CD4-positive, alpha-beta memory T cell (primary cell): ENCODE data around the gene TEX48. TPM values are rescaled to one million over a fixed set of nuclear protein-coding genes. Genes with fewer than 3 reads are reported as not detected.

Source experiments
- polyA plus RNA-seq, 2 donors: library from polyadenylated mRNA; unstranded; fragments of 300-500 nt; fragmentation: Illumina TruSeq; gene quantifications; one replicate each; pipeline ENCODE4 v1.2.3, GENCODE V29; 2021
- total RNA-seq, 2 experiments: library from RNA; stranded (reverse); gene quantifications; one replicate each; pipeline ENCODE4 v1.2.3, GENCODE V29; 2021

TEX48 gene
- total and polyA plus RNA-seq, 4 experiments from 2014 or later: 0.33 TPM; not detected in 3

Other genes starting within 250 kb of the TEX48 start
- 10 to 100 TPM in 1 of 2 experiments, 1 to 10 TPM in 1; 8.4 to 10.1 TPM for gene WHRN, start 176.7 kb downstream of the TEX48 start, total RNA-seq
- 1 to 10 TPM in 1 of 2 donors, under 1 TPM in 1; 0.24 to 1.5 TPM for gene WHRN, start 176.7 kb downstream of the TEX48 start, polyA plus RNA-seq
- gene ATP6V1G1, start 94.4 kb downstream of the TEX48 start, total RNA-seq: 100 to 1,000 TPM; 121 TPM
- 100 to 1,000 TPM; 274 to 449 TPM for gene ATP6V1G1, start 94.4 kb downstream of the TEX48 start, polyA plus RNA-seq
- gene TMEM268, start 70.9 kb downstream of the TEX48 start, total RNA-seq: 10 to 100 TPM; 12.6 to 13.4 TPM
- 1 to 10 TPM; 8.8 to 9.0 TPM for gene TMEM268, start 70.9 kb downstream of the TEX48 start, polyA plus RNA-seq
- gene TEX53, start 24.4 kb downstream of the TEX48 start, total RNA-seq: not detected
- not detected for gene TEX53, start 24.4 kb downstream of the TEX48 start, polyA plus RNA-seq
- under 1 TPM; 0.06 to 0.11 TPM for gene TNFSF15, start 123.8 kb upstream of the TEX48 start, total RNA-seq
- gene TNFSF15, start 123.8 kb upstream of the TEX48 start, polyA plus RNA-seq: not detected
- gene TNFSF8, start 248.4 kb upstream of the TEX48 start, total RNA-seq: 10 to 100 TPM; 43.2 to 44.2 TPM
- 100 to 1,000 TPM in 1 of 2 donors, 10 to 100 TPM in 1; 84.8 to 108 TPM for gene TNFSF8, start 248.4 kb upstream of the TEX48 start, polyA plus RNA-seq